Measurements from ENCODE around the gene AP2A2.

Gene AP2A2

DNA sequence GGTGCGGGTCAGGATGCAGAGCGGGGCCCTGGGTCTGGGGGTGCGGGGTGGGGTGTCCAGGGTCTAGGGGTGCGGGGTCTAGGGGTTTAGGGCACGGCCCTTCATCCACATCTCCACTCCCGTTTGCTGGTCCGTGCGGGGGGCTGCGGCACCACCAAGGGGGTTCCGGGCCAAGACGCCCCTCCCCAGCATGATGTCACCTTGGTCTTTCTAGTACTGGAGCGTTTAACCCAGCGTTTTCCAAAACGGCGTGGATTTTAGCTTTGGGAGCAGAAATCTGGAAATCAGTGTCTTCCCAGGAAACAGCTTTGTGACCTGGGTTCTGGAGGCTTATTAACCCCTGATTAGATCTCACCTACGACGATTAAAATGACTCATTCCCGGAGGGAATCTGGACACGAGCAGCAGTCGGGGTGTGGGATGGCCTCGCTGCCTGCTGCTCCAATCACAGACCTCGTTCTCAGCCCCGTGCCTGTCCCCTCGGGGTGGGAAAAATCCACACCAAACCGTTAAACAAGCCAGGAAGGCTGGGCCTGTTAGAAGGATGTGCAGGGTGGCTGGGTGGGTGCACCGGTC lies 759 bp downstream of the AP2A2 start:
- Histone ChIP-seq H3K4me1 (ENCODE audit: control insufficient read depth, low read length) (peaks cover 14% of the 10 kb centered on the region), H3F3A (ENCODE audit: control insufficient read depth, insufficient read depth) (0 out of 2 replicates have a peak, but pooled peaks cover 2% of the 10 kb centered on the region), H3K79me2 (ENCODE audit: control insufficient read depth, low read length) (peaks cover 51% of the 10 kb centered on the region), H3K27me3 (ENCODE audit: control insufficient read depth, low read length) (no peaks in the 10 kb centered on the region), H3K36me3 (ENCODE audit: control insufficient read depth, low read length) (peaks cover 10% of the 10 kb centered on the region), H3K4me3 (ENCODE audit: low read length) (peak overlapping the region; percentile 82), H3K9me3 (ENCODE audit: control insufficient read depth, insufficient read depth, low read length) (no peaks in the 10 kb centered on the region), H3K4me2 (ENCODE audit: low read length) (peak overlapping the region; percentile 95), H3K27ac (ENCODE audit: low read depth, low read length) (no peak overlapping the region), H4K20me1 (ENCODE audit: control insufficient read depth, insufficient read depth, low read depth, low read length) (no peaks in the 10 kb centered on the region; the same call in 1 of the 2 replicates), H3K9me2 (replicated peaks; ENCODE audit: control insufficient read depth, low read length) (no peaks in the 10 kb centered on the region)
- TF ChIP-seq, protein P1, sequence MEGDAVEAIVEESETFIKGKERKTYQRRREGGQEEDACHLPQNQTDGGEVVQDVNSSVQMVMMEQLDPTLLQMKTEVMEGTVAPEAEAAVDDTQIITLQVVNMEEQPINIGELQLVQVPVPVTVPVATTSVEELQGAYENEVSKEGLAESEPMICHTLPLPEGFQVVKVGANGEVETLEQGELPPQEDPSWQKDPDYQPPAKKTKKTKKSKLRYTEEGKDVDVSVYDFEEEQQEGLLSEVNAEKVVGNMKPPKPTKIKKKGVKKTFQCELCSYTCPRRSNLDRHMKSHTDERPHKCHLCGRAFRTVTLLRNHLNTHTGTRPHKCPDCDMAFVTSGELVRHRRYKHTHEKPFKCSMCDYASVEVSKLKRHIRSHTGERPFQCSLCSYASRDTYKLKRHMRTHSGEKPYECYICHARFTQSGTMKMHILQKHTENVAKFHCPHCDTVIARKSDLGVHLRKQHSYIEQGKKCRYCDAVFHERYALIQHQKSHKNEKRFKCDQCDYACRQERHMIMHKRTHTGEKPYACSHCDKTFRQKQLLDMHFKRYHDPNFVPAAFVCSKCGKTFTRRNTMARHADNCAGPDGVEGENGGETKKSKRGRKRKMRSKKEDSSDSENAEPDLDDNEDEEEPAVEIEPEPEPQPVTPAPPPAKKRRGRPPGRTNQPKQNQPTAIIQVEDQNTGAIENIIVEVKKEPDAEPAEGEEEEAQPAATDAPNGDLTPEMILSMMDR (IDR thresholded peaks at IDR 0.05; ENCODE audit: low read depth, low read length, poor library complexity, severe bottlenecking) = no peak
- TF ChIP-seq EZH2phosphoT487 (IDR thresholded peaks at IDR 0.05; ENCODE audit: borderline replicate concordance, low read length) = no peak

DNA sequence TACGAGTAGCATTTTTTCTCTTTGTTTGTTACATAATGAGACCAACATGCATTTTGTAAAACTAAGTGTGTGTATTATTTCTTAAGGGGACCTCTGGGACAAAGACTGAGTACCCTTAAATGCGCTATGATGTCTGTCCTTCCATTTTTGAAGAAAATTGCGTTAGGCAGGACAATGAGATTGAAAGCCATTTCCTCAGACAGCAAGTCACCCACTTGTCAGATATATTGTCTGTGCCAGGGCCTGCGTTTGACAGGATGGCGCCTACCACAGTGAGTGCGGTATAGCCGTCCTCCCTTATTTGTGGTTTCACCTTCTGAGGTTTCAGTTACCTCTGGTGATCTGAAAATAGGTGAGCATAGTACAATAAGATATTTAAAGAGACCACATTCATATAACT lies 2.2 kb downstream of the AP2A2 start:
- TF ChIP-seq, protein P1 (IDR thresholded peaks at IDR 0.05; ENCODE audit: low read depth, low read length, poor library complexity, severe bottlenecking) = no peak
- no peak for TF ChIP-seq EZH2phosphoT487 (IDR thresholded peaks at IDR 0.05; ENCODE audit: borderline replicate concordance, low read length)
- H3K4me3 ChIP-seq (ENCODE audit: low read length) = no peak overlapping the region
- H3K36me3 ChIP-seq (ENCODE audit: control insufficient read depth, low read length) = peaks cover 10% of the 10 kb centered on the region
- peaks cover 65% of the 10 kb centered on the region for H3K79me2 ChIP-seq (ENCODE audit: control insufficient read depth, low read length)
- peaks cover 14% of the 10 kb centered on the region for H3K4me1 ChIP-seq (ENCODE audit: control insufficient read depth, low read length)
- no peaks in the 10 kb centered on the region; the same call in 1 of the 2 replicates for H4K20me1 ChIP-seq (ENCODE audit: control insufficient read depth, insufficient read depth, low read depth, low read length)
- no peaks in the 10 kb centered on the region for H3K27me3 ChIP-seq (ENCODE audit: control insufficient read depth, low read length)
- no peak overlapping the region for H3K27ac ChIP-seq (ENCODE audit: low read depth, low read length)
- H3K4me2 ChIP-seq (ENCODE audit: low read length) = no peak overlapping the region
- no peaks in the 10 kb centered on the region for H3K9me2 ChIP-seq (replicated peaks; ENCODE audit: control insufficient read depth, low read length)
- H3F3A ChIP-seq (ENCODE audit: control insufficient read depth, insufficient read depth) = 0 out of 2 replicates have a peak, but pooled peaks cover 2% of the 10 kb centered on the region
- H3K9me3 ChIP-seq (ENCODE audit: control insufficient read depth, insufficient read depth, low read length) = no peaks in the 10 kb centered on the region

DNA sequence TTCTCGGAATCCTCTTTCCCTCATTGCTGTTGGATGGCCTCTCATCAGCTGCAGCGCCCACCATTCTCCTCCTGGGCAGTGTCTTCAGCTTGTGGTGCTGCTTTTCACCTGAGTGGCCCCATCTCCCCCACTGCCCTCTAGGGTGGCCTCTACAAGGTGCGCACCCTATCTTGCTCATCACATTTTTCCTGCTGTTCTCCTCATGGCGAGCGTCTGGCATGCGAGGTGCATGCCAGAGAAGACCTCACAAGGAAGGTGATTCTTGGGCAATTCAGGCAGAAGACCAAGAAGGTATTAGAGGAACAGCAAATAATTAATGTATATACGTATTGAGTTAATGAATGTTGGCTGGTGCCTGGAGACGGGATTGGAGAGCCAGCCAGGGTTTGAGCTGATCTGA lies 3.1 kb downstream of the AP2A2 start:
- Histone ChIP-seq H3K4me1 (ENCODE audit: control insufficient read depth, low read length) (peaks cover 14% of the 10 kb centered on the region), H3K79me2 (ENCODE audit: control insufficient read depth, low read length) (peaks cover 74% of the 10 kb centered on the region), H3K4me2 (ENCODE audit: low read length) (no peak overlapping the region), H3K36me3 (ENCODE audit: control insufficient read depth, low read length) (peaks cover 10% of the 10 kb centered on the region), H3K27ac (ENCODE audit: low read depth, low read length) (no peak overlapping the region), H3K9me2 (replicated peaks; ENCODE audit: control insufficient read depth, low read length) (no peaks in the 10 kb centered on the region), H3K4me3 (ENCODE audit: low read length) (no peak overlapping the region), H4K20me1 (ENCODE audit: control insufficient read depth, insufficient read depth, low read depth, low read length) (no peaks in the 10 kb centered on the region; the same call in 1 of the 2 replicates), H3F3A (ENCODE audit: control insufficient read depth, insufficient read depth) (0 out of 2 replicates have a peak, but pooled peaks cover 2% of the 10 kb centered on the region), H3K9me3 (ENCODE audit: control insufficient read depth, insufficient read depth, low read length) (no peaks in the 10 kb centered on the region), H3K27me3 (ENCODE audit: control insufficient read depth, low read length) (no peaks in the 10 kb centered on the region)
- no peak for TF ChIP-seq EZH2phosphoT487 (IDR thresholded peaks at IDR 0.05; ENCODE audit: borderline replicate concordance, low read length)
- TF ChIP-seq, protein P1 (IDR thresholded peaks at IDR 0.05; ENCODE audit: low read depth, low read length, poor library complexity, severe bottlenecking) = no peak
